Natural killer cell (primary cell): ENCODE results near the gene DRD2. TPM values are rescaled to one million over a fixed set of nuclear protein-coding genes. Genes with fewer than 3 reads are reported as not detected.

Experiments
- ATAC-seq, 3 donors: fragments of 150-1000 bp in 2 of 3; fragments of 200-7000 bp in 1 of 3; cut with Tn5 transposase; 1 replicate in 1 of 3; 2 replicates in 2 of 3; pipeline ENCODE4 v1.10.0; 2021; ENCODE audit warnings: mild to moderate bottlenecking in 2 of 3, moderate library complexity in 2 of 3
- DNase-seq, 2 donors: peaks; one replicate each; pipeline versions ENCODE4 v3.0.0 to v3.0.0-alpha.2; 2013 to 2021; ENCODE audit warnings: mixed read lengths in 1 of 2
- H3K27ac ChIP-seq: one replicate; pipeline ENCODE4 v1.5.1; 2013; ENCODE audit warnings: mild to moderate bottlenecking, low read length
- H3K27me3 ChIP-seq: one replicate; pipeline ENCODE4 v1.6.1; 2013; ENCODE audit warnings: low read length; ENCODE audit not compliant: control insufficient read depth, insufficient read depth
- H3K36me3 ChIP-seq: one replicate; pipeline ENCODE4 v1.6.1; 2013; ENCODE audit warnings: low read length; ENCODE audit not compliant: control insufficient read depth, insufficient read depth
- H3K4me1 ChIP-seq: one replicate; pipeline ENCODE4 v1.6.1; 2013; ENCODE audit warnings: low read length; ENCODE audit not compliant: control insufficient read depth, insufficient read depth
- H3K4me3 ChIP-seq: one replicate; pipeline ENCODE4 v1.5.1; 2013; ENCODE audit warnings: low read length
- H3K9me3 ChIP-seq: one replicate; pipeline ENCODE4 v1.6.1; 2013; ENCODE audit warnings: low read length; ENCODE audit not compliant: control insufficient read depth, insufficient read depth
- H3K27ac Mint-ChIP-seq, 2 donors: one replicate each; pipeline ENCODE4 v1.8.0; 2022; ENCODE audit warnings: mild to moderate bottlenecking in 2 of 2, mixed read lengths in 2 of 2, moderate library complexity in 1 of 2
- H3K27me3 Mint-ChIP-seq, 2 donors: one replicate each; pipeline ENCODE4 v1.8.0; 2022; ENCODE audit warnings: low read depth in 2 of 2, mixed read lengths in 2 of 2
- H3K36me3 Mint-ChIP-seq: one replicate; pipeline ENCODE4 v1.8.0; 2022; ENCODE audit warnings: mixed read lengths
- H3K4me1 Mint-ChIP-seq, 2 donors: one replicate each; pipeline ENCODE4 v1.8.0; 2022; ENCODE audit warnings: mixed read lengths in 2 of 2
- H3K4me3 Mint-ChIP-seq: one replicate; pipeline ENCODE4 v1.8.0; 2022; ENCODE audit warnings: mild to moderate bottlenecking, moderate library complexity, mixed read lengths
- H3K9me3 Mint-ChIP-seq, 2 donors: one replicate each; pipeline ENCODE4 v1.8.0; 2022; ENCODE audit warnings: mixed read lengths in 2 of 2
- CTCF ChIP-seq: fragments of 200-600 bp; IDR thresholded peaks from one replicate; pipeline ENCODE4 v1.8.0; 2022; ENCODE audit warnings: antibody characterized with exemption
- WGBS: methylation state at CpG from one replicate; pipeline ENCODE4 v1.1.7; 2013; ENCODE audit warnings: missing lambda C conversion rate; ENCODE audit not compliant: insufficient coverage; 5-methylcytosine and 5-hydroxymethylcytosine counted together
- intact Hi-C: fragments of 100-400 bp; cut with micrococcal nuclease; formaldehyde crosslinking; loops from one replicate; pipeline ENCODE4 v1.14.2; 2022
- total RNA-seq, 4 donors: library from RNA; stranded (reverse); fragments of 120-200 nt in 1 of 4; gene quantifications; one replicate each; pipeline versions ENCODE4 v1.2.3 to v1.2.4, GENCODE V29; 2013 to 2022

The DRD2 gene
- total RNA-seq, 3 donors from 2014 or later (not counting 1 experiment from before 2014, with no cell fraction given): not detected

DNA sequence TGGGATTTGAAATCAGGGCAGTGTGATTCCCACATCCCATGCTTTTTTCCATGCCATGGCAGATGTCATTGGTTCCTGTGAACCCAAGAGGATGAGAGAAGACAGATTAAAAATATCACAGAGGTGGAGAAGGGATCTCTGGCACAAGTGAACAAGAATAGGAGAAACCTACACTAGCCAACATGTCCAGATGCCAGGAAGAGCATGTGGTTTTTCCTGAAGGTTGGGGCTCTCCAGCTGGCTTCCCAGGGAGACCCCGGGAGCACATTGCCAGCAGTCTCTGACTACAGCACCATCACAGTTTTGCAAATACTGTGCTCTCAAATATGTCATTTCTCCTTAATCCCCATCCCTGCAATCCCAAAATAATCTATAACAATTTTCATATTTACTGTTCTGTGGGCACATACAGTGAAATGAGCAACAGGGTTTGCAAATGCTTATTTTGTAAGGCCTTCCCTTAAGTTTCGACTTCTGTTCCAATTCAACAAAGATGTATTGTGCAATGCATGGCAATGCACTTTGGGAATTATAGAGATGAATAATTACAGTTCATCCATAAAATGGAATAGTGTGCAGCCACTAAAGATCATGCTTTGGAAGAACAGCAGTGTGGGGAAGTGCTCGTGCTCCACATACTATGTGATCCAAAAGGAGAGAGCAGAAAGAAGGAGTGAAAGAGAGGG, 82.8 kb downstream of the DRD2 start:
- no peaks in the 10 kb centered on the region for H3K36me3 ChIP-seq
- WGBS: 80% methylated on average over 3 of the region's 3 CpGs
- no peak overlapping the region for H3K4me3 Mint-ChIP-seq
- no peaks in the 10 kb centered on the region for H3K4me1 Mint-ChIP-seq
- no peaks in the 10 kb centered on the region for H3K9me3 Mint-ChIP-seq
- TF ChIP-seq CTCF: no peak
- no peaks in the 10 kb centered on the region for H3K4me1 ChIP-seq
- H3K27ac ChIP-seq: no peak overlapping the region
- intact Hi-C loops: no loop called here
- H3K27me3 ChIP-seq: peaks cover 5% of the 10 kb centered on the region
- no peak overlapping the region for H3K4me3 ChIP-seq
- DNase-seq: no peak
- no peaks in the 10 kb centered on the region for H3K36me3 Mint-ChIP-seq
- H3K27ac Mint-ChIP-seq: no peak overlapping the region
- H3K27me3 Mint-ChIP-seq: no peaks in the 10 kb centered on the region
- no peak for ATAC-seq
- H3K9me3 ChIP-seq: no peaks in the 10 kb centered on the region

DNA sequence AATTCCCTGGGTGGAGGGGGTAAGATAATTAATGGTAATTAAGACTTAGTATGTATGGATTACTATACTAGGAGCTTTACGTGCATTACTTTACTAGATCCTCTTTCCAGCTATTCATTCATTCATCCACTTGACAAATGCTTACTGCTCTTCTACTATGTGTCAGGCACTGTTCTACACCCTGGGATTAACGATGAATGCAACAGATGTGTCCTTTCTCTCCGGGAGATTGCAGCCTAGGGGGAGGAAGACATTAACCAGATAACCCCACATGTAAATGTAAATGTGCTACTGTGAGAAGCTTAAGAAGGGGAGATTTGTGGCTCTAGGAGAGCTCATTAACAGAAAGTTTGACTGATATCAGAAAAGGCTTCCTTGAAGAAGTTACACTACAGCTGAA, 85.9 kb downstream of the DRD2 start:
- no peak overlapping the region for H3K27ac Mint-ChIP-seq
- Histone ChIP-seq H3K9me3 (no peaks in the 10 kb centered on the region), H3K4me1 (no peaks in the 10 kb centered on the region), H3K4me3 (no peak overlapping the region), H3K36me3 (no peaks in the 10 kb centered on the region), H3K27ac (no peak overlapping the region), H3K27me3 (peaks cover 10% of the 10 kb centered on the region)
- H3K9me3 Mint-ChIP-seq: no peaks in the 10 kb centered on the region
- H3K4me1 Mint-ChIP-seq: no peaks in the 10 kb centered on the region
- no peak overlapping the region for H3K4me3 Mint-ChIP-seq
- H3K27me3 Mint-ChIP-seq: no peaks in the 10 kb centered on the region
- ATAC-seq (no peak), DNase-seq (no peak)
- intact Hi-C loops: no loop called here
- no peaks in the 10 kb centered on the region for H3K36me3 Mint-ChIP-seq
- WGBS: 70% methylated on average over 2 of the region's 3 CpGs
- TF ChIP-seq CTCF: no peak

- no peaks in the 10 kb centered on the region for H3K9me3 ChIP-seq
- no peaks in the 10 kb centered on the region for H3K27me3 Mint-ChIP-seq
- DNase-seq (no peak), ATAC-seq (no peak)
- intact Hi-C loops: no loop called here
- no peak within 1 kb of the TSS for H3K4me3 Mint-ChIP-seq
- H3K27me3 ChIP-seq: peaks cover 10% of the 10 kb centered on the region
- no peak within 1 kb of the TSS for H3K27ac Mint-ChIP-seq
- no peaks in the 10 kb centered on the region for H3K4me1 Mint-ChIP-seq
- no peaks in the 10 kb centered on the region for H3K36me3 Mint-ChIP-seq
- H3K9me3 Mint-ChIP-seq: no peaks in the 10 kb centered on the region
- H3K4me1 ChIP-seq: no peaks in the 10 kb centered on the region
- H3K4me3 ChIP-seq: no peak within 1 kb of the TSS
- 17% methylated on average over 46 of the region's 46 CpGs for WGBS
- no peak within 1 kb of the TSS for H3K27ac ChIP-seq
- no peaks in the 10 kb centered on the region for H3K36me3 ChIP-seq
- TF ChIP-seq CTCF: no peak
Observed at GRCh38 chr11:113387605-113388211, 87.5 kb downstream of the DRD2 start, which contains the start of gene ANKK1. ANKK1 (plus strand) TSS chr11:113387779; CDS start chr11:113387885, 106 bp downstream.
